ENCODE data around the gene SHC4.

Gene SHC4

GRCh38 chr15:48945386-48945785 is 18.3 kb downstream of the SHC4 start:
- Histone ChIP-seq H3K27me3 (ENCODE audit: insufficient read depth, poor library complexity, severe bottlenecking) (no peaks in the 10 kb centered on the region), H3K4me3 (replicated peaks; ENCODE audit: insufficient read depth, low read length) (no peak overlapping the region), H3K27ac (replicated peaks) (no peak overlapping the region)
- no peak for DNase-seq (ENCODE audit: low read depth in 1 of 2, low spot score in 1 of 2)
- TF ChIP-seq POLR2AphosphoS5 (IDR thresholded peaks at IDR 0.05; ENCODE audit: low read depth) (no peak), REST (IDR thresholded peaks at IDR 0.05; ENCODE audit: insufficient replicate concordance, low read depth) (no peak), SPI1 (IDR thresholded peaks at IDR 0.05; ENCODE audit: borderline replicate concordance, low read depth) (no peak), CTCF (IDR thresholded peaks at IDR 0.05; ENCODE audit: insufficient read depth, low read length) (no peak), GABPA (IDR thresholded peaks at IDR 0.05; ENCODE audit: low read depth) (no peak)

DNA sequence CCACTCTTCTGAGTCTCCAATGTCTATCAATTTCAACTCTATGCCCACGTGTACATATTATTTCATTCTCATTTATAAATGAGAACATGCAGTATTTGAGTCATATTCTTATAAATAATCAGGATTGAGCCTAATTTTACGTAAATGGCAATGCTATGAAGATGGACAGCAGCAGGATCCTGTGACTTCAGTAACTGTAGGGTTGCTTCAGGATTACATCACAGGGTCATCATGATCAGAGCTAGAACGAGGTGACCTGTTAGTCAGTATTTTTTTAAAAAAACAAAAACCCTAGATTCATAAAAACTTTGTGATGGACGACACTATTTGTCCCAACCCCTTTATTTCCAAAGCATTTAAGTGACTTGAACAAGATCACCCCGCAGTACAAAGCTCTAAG is 21.8 kb downstream of the SHC4 start:
- H3K27ac ChIP-seq (replicated peaks): no peak overlapping the region
- no peaks in the 10 kb centered on the region for H3K27me3 ChIP-seq (ENCODE audit: insufficient read depth, poor library complexity, severe bottlenecking)
- TF ChIP-seq SPI1 (IDR thresholded peaks at IDR 0.05; ENCODE audit: borderline replicate concordance, low read depth) (no peak), GABPA (IDR thresholded peaks at IDR 0.05; ENCODE audit: low read depth) (no peak), CTCF (IDR thresholded peaks at IDR 0.05; ENCODE audit: insufficient read depth, low read length) (no peak), POLR2AphosphoS5 (IDR thresholded peaks at IDR 0.05; ENCODE audit: low read depth) (no peak), REST (IDR thresholded peaks at IDR 0.05; ENCODE audit: insufficient replicate concordance, low read depth) (no peak)
- H3K4me3 ChIP-seq (replicated peaks; ENCODE audit: insufficient read depth, low read length): no peak overlapping the region
- no peak for DNase-seq (ENCODE audit: low read depth in 1 of 2, low spot score in 1 of 2)

DNA sequence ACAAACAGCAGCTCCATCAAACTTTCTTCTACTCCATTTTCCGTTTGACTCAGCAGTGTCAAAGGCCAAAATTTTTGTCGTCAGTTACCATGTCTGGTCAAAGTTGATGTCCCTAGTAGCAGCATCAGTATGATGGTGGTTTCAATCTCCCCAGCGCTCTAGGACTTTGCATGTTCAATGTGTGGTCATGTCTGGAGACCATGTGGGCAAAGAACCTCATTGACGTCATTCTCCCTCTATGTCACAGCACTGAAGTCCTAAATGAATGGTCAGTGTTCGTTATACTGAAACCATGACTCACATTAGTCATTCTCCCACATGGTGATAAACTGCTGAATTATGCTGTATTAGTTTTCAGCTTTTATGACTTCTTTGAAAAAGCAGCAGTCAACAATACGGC is 23.2 kb downstream of the SHC4 start:
- TF ChIP-seq SPI1 (IDR thresholded peaks at IDR 0.05; ENCODE audit: borderline replicate concordance, low read depth): no peak
- no peak for TF ChIP-seq CTCF (IDR thresholded peaks at IDR 0.05; ENCODE audit: insufficient read depth, low read length)
- TF ChIP-seq REST (IDR thresholded peaks at IDR 0.05; ENCODE audit: insufficient replicate concordance, low read depth): no peak
- TF ChIP-seq POLR2AphosphoS5 (IDR thresholded peaks at IDR 0.05; ENCODE audit: low read depth): no peak
- TF ChIP-seq GABPA (IDR thresholded peaks at IDR 0.05; ENCODE audit: low read depth): no peak
- H3K27me3 ChIP-seq (ENCODE audit: insufficient read depth, poor library complexity, severe bottlenecking): no peaks in the 10 kb centered on the region
- no peak for DNase-seq (ENCODE audit: low read depth in 1 of 2, low spot score in 1 of 2)
- no peak overlapping the region for H3K27ac ChIP-seq (replicated peaks)
- H3K4me3 ChIP-seq (replicated peaks; ENCODE audit: insufficient read depth, low read length): no peak overlapping the region
